IgD-negative memory B cell (primary cell): ENCODE measurements around the gene NUP107. TPM values are rescaled to one million over a fixed set of nuclear protein-coding genes. Genes with fewer than 3 reads are reported as not detected.
A peak's percentile ranks its signal among the peaks of the same experiment; 100 is the strongest.
"Not testable (repeated sequence)": the region's sequence is repeated elsewhere in the genome, so short reads cannot be mapped to it uniquely, and the experiment has no call there.

ENCODE experiments used
- H3K27ac Mint-ChIP-seq, 3 donors: one replicate each; pipeline ENCODE4 v1.8.0; 2020 to 2022; ENCODE audit warnings: mild to moderate bottlenecking in 3 of 3, mixed read lengths in 3 of 3, moderate library complexity in 1 of 3
- H3K27me3 Mint-ChIP-seq: one replicate; pipeline ENCODE4 v1.8.0; 2021; ENCODE audit warnings: mixed read lengths
- H3K36me3 Mint-ChIP-seq: one replicate; pipeline ENCODE4 v1.8.0; 2020; ENCODE audit warnings: mild to moderate bottlenecking, mixed read lengths
- H3K4me1 Mint-ChIP-seq, 3 donors: one replicate each; pipeline ENCODE4 v1.8.0; 2020 to 2022; ENCODE audit warnings: mixed read lengths in 3 of 3, mild to moderate bottlenecking in 1 of 3
- H3K4me3 Mint-ChIP-seq, 4 donors: one replicate each; pipeline ENCODE4 v1.8.0; 2020 to 2022; ENCODE audit warnings: mild to moderate bottlenecking in 4 of 4, mixed read lengths in 4 of 4, moderate library complexity in 3 of 4
- H3K9me3 Mint-ChIP-seq, 3 donors: one replicate each; pipeline ENCODE4 v1.8.0; 2020 to 2021; ENCODE audit warnings: mixed read lengths in 3 of 3, mild to moderate bottlenecking in 1 of 3
- polyA plus RNA-seq: library from polyadenylated mRNA; unstranded; fragments of 300-500 nt; fragmentation: Illumina TruSeq; gene quantifications from one replicate; pipeline ENCODE4 v1.2.3, GENCODE V29; 2021

The NUP107 gene
- polyA plus RNA-seq, 1 donor from 2014 or later, result 28.9 TPM

- H3K27me3 Mint-ChIP-seq, result no peaks in the 10 kb centered on the region
- no peak overlapping the region for H3K4me3 Mint-ChIP-seq
- no peak overlapping the region for H3K27ac Mint-ChIP-seq
- H3K9me3 Mint-ChIP-seq, result peaks cover 0 to 2% (median 0%) of the 10 kb centered on the region in 3 donors
- peaks cover 4 to 7% (median 7%) of the 10 kb centered on the region in 3 donors for H3K4me1 Mint-ChIP-seq
- H3K36me3 Mint-ChIP-seq, result peaks cover 8% of the 10 kb centered on the region
Measured at GRCh38 chr12:68674376-68674775, 12.4 kb upstream of the NUP107 start.

GRCh38 chr12:68675101-68675842 lies 11.5 kb upstream of the NUP107 start:
- Mint-ChIP-seq H3K36me3 (peaks cover 8% of the 10 kb centered on the region), H3K27ac (peak overlapping the region in 1 of 3 donors; percentile 67), H3K4me1 (peaks cover 4 to 10% (median 7%) of the 10 kb centered on the region in 3 donors), H3K4me3 (peak overlapping the region in 2 of 4 donors; percentile 1 to 4), H3K9me3 (peaks cover 0 to 2% (median 0%) of the 10 kb centered on the region in 3 donors), H3K27me3 (no peaks in the 10 kb centered on the region)

GRCh38 chr12:68676854-68677253 lies 9.9 kb upstream of the NUP107 start:
- not testable (repeated sequence) for H3K36me3 Mint-ChIP-seq, H3K27ac Mint-ChIP-seq, H3K4me3 Mint-ChIP-seq, H3K9me3 Mint-ChIP-seq, H3K27me3 Mint-ChIP-seq
- H3K4me1 Mint-ChIP-seq, result peaks cover 4 to 10% (median 7%) of the 10 kb centered on the region in 3 donors

- peak overlapping the region; percentile 97 to 100 (median 98) for H3K4me3 Mint-ChIP-seq
- no peaks in the 10 kb centered on the region for H3K9me3 Mint-ChIP-seq
- peak overlapping the region; percentile 89 to 98 (median 96) for H3K27ac Mint-ChIP-seq
- no peaks in the 10 kb centered on the region for H3K27me3 Mint-ChIP-seq
- peaks cover 13 to 23% (median 21%) of the 10 kb centered on the region in 3 donors for H3K4me1 Mint-ChIP-seq
- peaks cover 5% of the 10 kb centered on the region for H3K36me3 Mint-ChIP-seq
Measured at GRCh38 chr12:68686262-68686594, 550 bp upstream of the NUP107 start.

GRCh38 chr12:68695454-68695853 lies 8.7 kb downstream of the NUP107 start:
- H3K4me1 Mint-ChIP-seq, result no peaks in the 10 kb centered on the region
- no peak overlapping the region for H3K27ac Mint-ChIP-seq

GRCh38 chr12:68699486-68699885 lies 12.7 kb downstream of the NUP107 start:
- Mint-ChIP-seq H3K27ac (peak overlapping the region in 1 of 3 donors; percentile 24), H3K36me3 (peaks cover 2% of the 10 kb centered on the region), H3K27me3 (no peaks in the 10 kb centered on the region), H3K4me1 (no peaks in the 10 kb centered on the region), H3K4me3 (no peak overlapping the region), H3K9me3 (no peaks in the 10 kb centered on the region)

More at GRCh38 chr12:68695454-68695853, 8.7 kb downstream of the NUP107 start:
- H3K36me3 Mint-ChIP-seq, result peaks cover 2% of the 10 kb centered on the region
- H3K27me3 Mint-ChIP-seq, result no peaks in the 10 kb centered on the region
- no peaks in the 10 kb centered on the region for H3K9me3 Mint-ChIP-seq
- no peak overlapping the region for H3K4me3 Mint-ChIP-seq

- no peak overlapping the region for H3K4me3 Mint-ChIP-seq
- no peaks in the 10 kb centered on the region for H3K27me3 Mint-ChIP-seq
- no peak overlapping the region for H3K27ac Mint-ChIP-seq
- no peaks in the 10 kb centered on the region for H3K9me3 Mint-ChIP-seq
- H3K4me1 Mint-ChIP-seq, result no peaks in the 10 kb centered on the region
- H3K36me3 Mint-ChIP-seq, result peaks cover 10% of the 10 kb centered on the region
Measured at GRCh38 chr12:68727776-68728175, 41.0 kb downstream of the NUP107 start.

GRCh38 chr12:68733661-68734071 lies 46.9 kb downstream of the NUP107 start:
- Mint-ChIP-seq H3K27ac (no peak overlapping the region), H3K36me3 (no peaks in the 10 kb centered on the region), H3K4me1 (no peaks in the 10 kb centered on the region), H3K4me3 (no peak overlapping the region), H3K27me3 (no peaks in the 10 kb centered on the region), H3K9me3 (no peaks in the 10 kb centered on the region)

- Mint-ChIP-seq H3K9me3 (no peaks in the 10 kb centered on the region), H3K36me3 (peaks cover 1% of the 10 kb centered on the region), H3K27ac (peak overlapping the region in 1 of 3 donors; percentile 19), H3K4me1 (peaks cover 10 to 11% (median 10%) of the 10 kb centered on the region in 3 donors), H3K27me3 (no peaks in the 10 kb centered on the region), H3K4me3 (no peak overlapping the region)
Measured at GRCh38 chr12:68739891-68740290, 53.1 kb downstream of the NUP107 start.

- Mint-ChIP-seq H3K27me3 (no peaks in the 10 kb centered on the region), H3K36me3 (peaks cover 1% of the 10 kb centered on the region), H3K27ac (peak overlapping the region; percentile 83 to 90 (median 84)), H3K9me3 (no peaks in the 10 kb centered on the region), H3K4me3 (peak overlapping the region in 2 of 4 donors; percentile 83 to 87), H3K4me1 (peaks cover 23 to 33% (median 28%) of the 10 kb centered on the region in 3 donors)
Measured at GRCh38 chr12:68743356-68743755, 56.6 kb downstream of the NUP107 start.

- Mint-ChIP-seq H3K4me1 (peaks cover 28 to 49% (median 34%) of the 10 kb centered on the region in 3 donors), H3K27ac (peak overlapping the region; percentile 82 to 96 (median 91)), H3K27me3 (no peaks in the 10 kb centered on the region), H3K9me3 (no peaks in the 10 kb centered on the region), H3K4me3 (peak overlapping the region; percentile 91 to 100 (median 98)), H3K36me3 (no peaks in the 10 kb centered on the region)
Measured at GRCh38 chr12:68745376-68745903, 58.7 kb downstream of the NUP107 start.

- peak within 1 kb of the TSS; percentile 82 to 96 (median 91) for H3K27ac Mint-ChIP-seq
- H3K4me3 Mint-ChIP-seq, result peak within 1 kb of the TSS; percentile 91 to 100 (median 98)
- H3K36me3 Mint-ChIP-seq, result no peaks in the 10 kb centered on the region
- H3K4me1 Mint-ChIP-seq, result peaks cover 28 to 49% (median 34%) of the 10 kb centered on the region in 3 donors
- no peaks in the 10 kb centered on the region for H3K27me3 Mint-ChIP-seq
- H3K9me3 Mint-ChIP-seq, result no peaks in the 10 kb centered on the region
Measured at GRCh38 chr12:68745904-68746571, 59.3 kb downstream of the NUP107 start, which contains the start of gene SLC35E3. SLC35E3 (plus strand) TSS chr12:68746176; CDS start chr12:68746378, 202 bp downstream.

GRCh38 chr12:68746572-68747180 lies 59.9 kb downstream of the NUP107 start:
- Mint-ChIP-seq H3K36me3 (no peaks in the 10 kb centered on the region), H3K9me3 (no peaks in the 10 kb centered on the region), H3K27ac (peak overlapping the region in 2 of 3 donors; percentile 82 to 96), H3K4me3 (peak overlapping the region; percentile 91 to 100 (median 98)), H3K4me1 (peaks cover 28 to 49% (median 34%) of the 10 kb centered on the region in 3 donors), H3K27me3 (no peaks in the 10 kb centered on the region)

GRCh38 chr12:68749443-68749842 lies 62.7 kb downstream of the NUP107 start:
- Mint-ChIP-seq H3K36me3 (no peaks in the 10 kb centered on the region), H3K27ac (no peak overlapping the region), H3K9me3 (no peaks in the 10 kb centered on the region), H3K4me3 (peak overlapping the region in 1 of 4 donors; percentile 26), H3K4me1 (peaks cover 18 to 39% (median 24%) of the 10 kb centered on the region in 3 donors), H3K27me3 (no peaks in the 10 kb centered on the region)

GRCh38 chr12:68749861-68750260 lies 63.1 kb downstream of the NUP107 start:
- H3K4me3 Mint-ChIP-seq, result peak overlapping the region in 1 of 4 donors; percentile 1
- no peaks in the 10 kb centered on the region for H3K36me3 Mint-ChIP-seq

More at GRCh38 chr12:68749861-68750260, 63.1 kb downstream of the NUP107 start:
- no peaks in the 10 kb centered on the region for H3K9me3 Mint-ChIP-seq
- peaks cover 18 to 39% (median 24%) of the 10 kb centered on the region in 3 donors for H3K4me1 Mint-ChIP-seq
- H3K27me3 Mint-ChIP-seq, result no peaks in the 10 kb centered on the region
- H3K27ac Mint-ChIP-seq, result no peak overlapping the region
